SKM-1 (cell line): ENCODE data around the gene SEPTIN8.

ENCODE experiments used
- DNase-seq: peaks from one replicate; lab custom pipeline; 2025; ENCODE audit not compliant: unreplicated experiment; lab: John Stamatoyannopoulos, UW

The SEPTIN8 gene

GRCh38 chr5:132785365-132785764, 8.3 kb upstream of the SEPTIN8 start:
- DNase-seq, result no peak

GRCh38 chr5:132782101-132782500, 5.1 kb upstream of the SEPTIN8 start:
- DNase-seq, result no peak

DNA sequence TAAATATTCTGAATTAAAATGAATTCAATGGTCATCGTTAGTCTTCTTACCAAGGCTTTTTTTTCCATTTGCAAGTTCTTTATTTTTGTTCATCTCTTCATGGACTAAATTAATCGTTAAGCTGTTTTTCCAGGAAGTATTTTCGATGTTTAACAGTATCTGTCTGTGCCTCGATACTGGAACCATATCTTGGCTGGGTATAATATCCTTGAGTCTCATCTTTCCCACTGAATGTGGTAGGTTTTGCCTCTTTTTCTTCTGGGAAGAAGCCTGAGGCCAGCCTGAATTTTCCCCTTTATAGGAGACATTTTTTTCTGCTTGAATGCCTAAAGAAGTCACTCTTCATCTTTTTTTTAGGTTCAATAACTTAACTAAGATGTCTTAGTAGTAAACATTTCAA, 4.0 kb upstream of the SEPTIN8 start:
- no peak for DNase-seq

- no peak for DNase-seq
Observed at GRCh38 chr5:132780577-132780976, 3.5 kb upstream of the SEPTIN8 start.

- no peak for DNase-seq
Observed at GRCh38 chr5:132779961-132780360, 2.9 kb upstream of the SEPTIN8 start.

- no peak for DNase-seq
Observed at GRCh38 chr5:132778856-132779255, 1.8 kb upstream of the SEPTIN8 start.

GRCh38 chr5:132778129-132778528, 1.1 kb upstream of the SEPTIN8 start:
- DNase-seq, result no peak

DNA sequence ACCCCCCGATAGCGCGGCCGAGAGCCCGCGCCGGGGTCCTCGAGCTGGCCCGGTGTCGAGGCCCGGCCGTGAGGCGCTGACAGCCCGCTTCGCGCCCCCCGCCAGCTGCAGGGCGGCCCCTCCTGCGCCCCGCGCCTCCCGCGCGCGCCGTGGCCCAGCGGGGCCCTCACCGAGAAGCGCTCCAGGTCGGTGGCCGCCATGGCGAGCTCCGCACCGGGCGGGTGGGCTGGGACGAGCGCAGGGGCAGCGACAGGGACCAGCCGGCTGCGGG, 166 bp downstream of the SEPTIN8 start:
- no peak for DNase-seq

- DNase-seq, result no peak
Observed at GRCh38 chr5:132776131-132776937, 705 bp downstream of the SEPTIN8 start.

- DNase-seq, result no peak
Observed at GRCh38 chr5:132775476-132775961, 1.5 kb downstream of the SEPTIN8 start.

DNA sequence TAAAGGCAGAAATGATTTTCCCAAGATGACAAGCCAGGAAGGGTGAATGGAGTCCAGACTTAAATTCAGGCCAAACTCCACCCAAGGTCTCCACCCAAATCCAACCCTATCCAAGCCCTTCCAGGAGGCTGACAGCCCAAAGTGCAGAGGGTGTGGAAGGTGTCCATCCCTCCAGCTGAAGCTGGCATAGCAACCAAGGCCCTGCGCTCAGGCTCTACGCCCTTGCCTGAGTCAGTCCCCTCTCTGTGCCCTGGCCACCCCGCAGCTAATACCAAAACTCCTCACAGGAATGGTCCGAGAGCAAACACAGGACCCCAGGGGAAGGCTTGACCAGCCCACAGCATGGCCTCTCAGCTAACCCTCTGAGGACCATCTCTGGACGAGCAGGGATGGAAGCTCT, 2.1 kb downstream of the SEPTIN8 start:
- no peak for DNase-seq

DNA sequence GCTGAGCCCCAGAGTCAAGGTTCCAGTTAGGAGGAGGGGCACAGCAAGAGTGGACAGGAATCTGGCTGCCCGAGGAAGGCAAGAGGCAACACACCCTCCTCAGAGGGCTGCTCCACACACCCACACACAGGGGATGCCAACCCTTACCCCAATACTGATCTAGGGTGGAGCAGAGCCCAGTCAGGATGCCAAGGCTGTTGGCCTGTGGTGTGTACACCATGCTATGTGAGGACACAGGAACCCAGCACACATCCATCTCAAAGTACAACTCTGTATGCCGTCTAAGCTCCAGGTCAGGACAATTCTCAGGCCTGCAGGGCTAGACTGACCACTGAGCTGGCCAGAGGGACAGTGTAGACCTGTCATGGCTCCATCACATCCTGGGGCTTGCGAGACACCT, 2.6 kb downstream of the SEPTIN8 start:
- DNase-seq, result no peak

DNA sequence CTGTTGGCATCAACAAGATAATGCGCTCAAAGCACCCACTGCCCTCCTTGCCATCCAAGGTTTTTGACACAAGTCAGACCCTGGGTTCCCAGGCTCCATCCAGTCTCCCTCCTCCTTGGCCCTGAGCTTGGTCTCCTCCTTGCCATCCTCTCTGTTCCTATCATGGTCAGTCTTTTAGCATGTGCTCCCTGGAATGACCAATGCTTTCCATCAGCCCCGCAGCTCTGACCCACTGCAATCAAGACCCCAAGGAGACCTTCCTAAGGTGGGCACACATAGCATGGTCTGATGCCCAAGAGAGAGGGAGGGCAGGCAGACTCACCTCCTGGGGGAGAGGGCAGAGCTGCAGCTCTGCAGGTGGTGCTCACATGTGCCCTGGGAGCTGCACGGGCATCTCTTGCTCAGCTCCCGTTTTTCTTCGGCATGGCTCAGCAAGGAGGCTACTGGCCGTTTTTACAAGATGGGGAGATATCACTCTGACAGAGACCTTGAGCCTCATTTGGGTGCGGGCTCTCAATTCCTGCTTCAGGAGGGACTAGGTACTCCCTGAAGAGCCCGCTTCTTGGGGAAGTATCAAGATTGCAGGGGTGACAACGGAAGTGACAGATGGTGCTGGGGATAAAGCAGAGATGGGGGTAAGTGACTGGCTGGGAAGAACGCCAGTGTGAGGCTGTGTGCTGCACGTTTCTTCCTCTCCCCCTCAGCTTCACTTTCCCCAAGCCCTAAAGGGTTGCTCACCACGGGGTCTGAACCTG, 3.3 kb downstream of the SEPTIN8 start:
- DNase-seq, result no peak

DNA sequence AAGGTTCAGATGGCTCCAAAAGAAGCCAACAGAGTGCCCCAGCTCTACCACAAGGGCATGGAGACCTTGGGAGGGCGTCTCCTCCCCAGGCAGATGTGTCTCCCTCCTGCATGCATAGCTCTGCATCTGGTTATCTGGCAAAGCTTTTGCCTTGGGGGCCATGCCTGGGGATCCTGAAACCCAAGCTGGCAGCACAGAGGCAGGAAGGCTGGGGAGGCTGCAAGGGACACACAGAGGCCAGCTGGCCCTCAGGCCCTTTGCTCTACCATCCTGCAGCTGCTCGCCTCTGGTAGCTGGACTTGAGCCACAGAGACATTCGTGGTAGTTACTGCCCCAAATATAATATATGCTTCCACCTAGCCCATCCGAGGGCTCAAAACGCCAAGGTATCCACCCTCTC, 3.9 kb downstream of the SEPTIN8 start:
- no peak for DNase-seq

- DNase-seq, result no peak
Observed at GRCh38 chr5:132772291-132773070, 4.6 kb downstream of the SEPTIN8 start.

GRCh38 chr5:132771503-132771998, 5.5 kb downstream of the SEPTIN8 start:
- DNase-seq, result no peak

- DNase-seq, result no peak
Observed at GRCh38 chr5:132770476-132771159, 6.4 kb downstream of the SEPTIN8 start.

- DNase-seq, result no peak
Observed at GRCh38 chr5:132768485-132768868, 8.6 kb downstream of the SEPTIN8 start.

- DNase-seq, result no peak
Observed at GRCh38 chr5:132767150-132767549, 9.9 kb downstream of the SEPTIN8 start.

- no peak for DNase-seq
Observed at GRCh38 chr5:132766806-132767055, 10.3 kb downstream of the SEPTIN8 start.
